T-helper 1 cell treated with Interleukin-12 subunit alpha and Interleukin-12 subunit beta and Interleukin-4 antibody, amounts not matched to agents 30 μg/mL and 1 μg/mL, for 36 hours (primary cell): ENCODE data around the gene RAD51D.
"Not testable (repeated sequence)": the region's sequence is repeated elsewhere in the genome, so short reads cannot be mapped to it uniquely, and the experiment has no call there.

Source experiments
- H3K27ac Mint-ChIP-seq: one replicate; pipeline ENCODE4 v1.8.0; 2021; ENCODE audit warnings: mild to moderate bottlenecking, mixed read lengths
- H3K27me3 Mint-ChIP-seq: one replicate; pipeline ENCODE4 v1.8.0; 2021; ENCODE audit warnings: low read depth, mixed read lengths
- H3K36me3 Mint-ChIP-seq: one replicate; pipeline ENCODE4 v1.8.0; 2021; ENCODE audit warnings: low read depth, mixed read lengths
- H3K4me1 Mint-ChIP-seq: one replicate; pipeline ENCODE4 v1.8.0; 2021; ENCODE audit warnings: low read depth, mixed read lengths
- H3K4me3 Mint-ChIP-seq: one replicate; pipeline ENCODE4 v1.8.0; 2021; ENCODE audit warnings: mild to moderate bottlenecking, moderate library complexity, mixed read lengths
- H3K9me3 Mint-ChIP-seq: one replicate; pipeline ENCODE4 v1.8.0; 2021; ENCODE audit warnings: mixed read lengths

The RAD51D gene

GRCh38 chr17:35151080-35151479 is 31.4 kb upstream of the RAD51D start:
- H3K4me1 Mint-ChIP-seq, H3K27ac Mint-ChIP-seq, H3K4me3 Mint-ChIP-seq, H3K36me3 Mint-ChIP-seq, H3K9me3 Mint-ChIP-seq: not testable (repeated sequence)
- peaks cover 25% of the 10 kb centered on the region for H3K27me3 Mint-ChIP-seq

GRCh38 chr17:35149941-35150340 is 30.3 kb upstream of the RAD51D start:
- H3K9me3 Mint-ChIP-seq: no peaks in the 10 kb centered on the region
- H3K4me1 Mint-ChIP-seq: no peaks in the 10 kb centered on the region
- no peak overlapping the region for H3K27ac Mint-ChIP-seq
- H3K36me3 Mint-ChIP-seq: no peaks in the 10 kb centered on the region
- peaks cover 25% of the 10 kb centered on the region for H3K27me3 Mint-ChIP-seq
- H3K4me3 Mint-ChIP-seq: no peak overlapping the region

- Mint-ChIP-seq H3K4me1 (no peaks in the 10 kb centered on the region), H3K27ac (no peak overlapping the region), H3K9me3 (no peaks in the 10 kb centered on the region), H3K36me3 (no peaks in the 10 kb centered on the region), H3K4me3 (no peak overlapping the region), H3K27me3 (peaks cover 14% of the 10 kb centered on the region)
Observed at GRCh38 chr17:35148144-35148543, 28.5 kb upstream of the RAD51D start.

GRCh38 chr17:35147375-35147905 is 27.8 kb upstream of the RAD51D start, which contains the start of gene UNC45B:
Gene UNC45B, plus strand, starts transcription at chr17:35147817. Its CDS starts 447 bp downstream, at chr17:35148264.
- Mint-ChIP-seq H3K27ac (no peak within 1 kb of the TSS), H3K36me3 (no peaks in the 10 kb centered on the region), H3K27me3 (peaks cover 8% of the 10 kb centered on the region), H3K9me3 (no peaks in the 10 kb centered on the region), H3K4me1 (peaks cover 1% of the 10 kb centered on the region), H3K4me3 (no peak within 1 kb of the TSS)

- Mint-ChIP-seq H3K36me3 (no peaks in the 10 kb centered on the region), H3K4me3 (no peak overlapping the region), H3K27me3 (peaks cover 3% of the 10 kb centered on the region), H3K4me1 (peaks cover 4% of the 10 kb centered on the region), H3K9me3 (no peaks in the 10 kb centered on the region), H3K27ac (no peak overlapping the region)
Observed at GRCh38 chr17:35146214-35146833, 26.7 kb upstream of the RAD51D start.

- Mint-ChIP-seq H3K9me3 (no peaks in the 10 kb centered on the region), H3K4me1 (peaks cover 9% of the 10 kb centered on the region), H3K27me3 (peaks cover 3% of the 10 kb centered on the region), H3K36me3 (no peaks in the 10 kb centered on the region), H3K4me3 (no peak overlapping the region), H3K27ac (no peak overlapping the region)
Observed at GRCh38 chr17:35144840-35145239, 25.2 kb upstream of the RAD51D start.

- Mint-ChIP-seq H3K27me3 (no peaks in the 10 kb centered on the region), H3K9me3 (no peaks in the 10 kb centered on the region), H3K27ac (peak overlapping the region; percentile 57), H3K36me3 (peaks cover 7% of the 10 kb centered on the region), H3K4me1 (peaks cover 9% of the 10 kb centered on the region), H3K4me3 (peak overlapping the region; percentile 81)
Observed at GRCh38 chr17:35142467-35142796, 22.8 kb upstream of the RAD51D start.

- Mint-ChIP-seq H3K36me3 (peaks cover 7% of the 10 kb centered on the region), H3K4me3 (peak within 1 kb of the TSS; percentile 81), H3K27ac (peak within 1 kb of the TSS; percentile 57), H3K9me3 (no peaks in the 10 kb centered on the region), H3K27me3 (no peaks in the 10 kb centered on the region), H3K4me1 (peaks cover 9% of the 10 kb centered on the region)
Observed at GRCh38 chr17:35141681-35142466, 22.2 kb upstream of the RAD51D start, which contains the start of gene NLE1. Gene NLE1, minus strand, starts transcription at chr17:35142303. Its CDS starts 28 bp downstream, at chr17:35142275.

GRCh38 chr17:35138218-35138617 is 18.6 kb upstream of the RAD51D start:
- Mint-ChIP-seq H3K9me3 (no peaks in the 10 kb centered on the region), H3K36me3 (peaks cover 23% of the 10 kb centered on the region), H3K27me3 (no peaks in the 10 kb centered on the region), H3K27ac (no peak overlapping the region), H3K4me1 (peaks cover 9% of the 10 kb centered on the region), H3K4me3 (no peak overlapping the region)

- Mint-ChIP-seq H3K27me3 (no peaks in the 10 kb centered on the region), H3K4me1 (peaks cover 1% of the 10 kb centered on the region), H3K4me3 (no peak overlapping the region), H3K27ac (no peak overlapping the region), H3K36me3 (peaks cover 28% of the 10 kb centered on the region), H3K9me3 (no peaks in the 10 kb centered on the region)
Observed at GRCh38 chr17:35135322-35135721, 15.7 kb upstream of the RAD51D start.

GRCh38 chr17:35132816-35133550 is 13.3 kb upstream of the RAD51D start:
- H3K36me3 Mint-ChIP-seq: peaks cover 23% of the 10 kb centered on the region
- no peak overlapping the region for H3K27ac Mint-ChIP-seq
- H3K4me3 Mint-ChIP-seq: no peak overlapping the region
- peaks cover 5% of the 10 kb centered on the region for H3K4me1 Mint-ChIP-seq
- no peaks in the 10 kb centered on the region for H3K27me3 Mint-ChIP-seq
- no peaks in the 10 kb centered on the region for H3K9me3 Mint-ChIP-seq

- Mint-ChIP-seq H3K4me3 (no peak overlapping the region), H3K27me3 (no peaks in the 10 kb centered on the region), H3K36me3 (peaks cover 23% of the 10 kb centered on the region), H3K27ac (no peak overlapping the region), H3K4me1 (peaks cover 5% of the 10 kb centered on the region), H3K9me3 (no peaks in the 10 kb centered on the region)
Observed at GRCh38 chr17:35132099-35132498, 12.4 kb upstream of the RAD51D start.

- Mint-ChIP-seq H3K4me1 (peaks cover 5% of the 10 kb centered on the region), H3K4me3 (no peak overlapping the region), H3K36me3 (peaks cover 18% of the 10 kb centered on the region), H3K27ac (no peak overlapping the region), H3K27me3 (no peaks in the 10 kb centered on the region), H3K9me3 (no peaks in the 10 kb centered on the region)
Observed at GRCh38 chr17:35130392-35130791, 10.7 kb upstream of the RAD51D start.

- Mint-ChIP-seq H3K36me3 (peaks cover 14% of the 10 kb centered on the region), H3K4me1 (peaks cover 5% of the 10 kb centered on the region), H3K27me3 (no peaks in the 10 kb centered on the region), H3K9me3 (no peaks in the 10 kb centered on the region), H3K4me3 (no peak overlapping the region), H3K27ac (peak overlapping the region; percentile 62)
Observed at GRCh38 chr17:35129973-35130351, 10.3 kb upstream of the RAD51D start.
